ENCODE data around the gene PNPLA7. TPM values are rescaled to one million over a fixed set of nuclear protein-coding genes. Genes with fewer than 3 reads are reported as not detected.
"Not testable (repeated sequence)": the region's sequence is repeated elsewhere in the genome, so short reads cannot be mapped to it uniquely, and the experiment has no call there.

Gene PNPLA7
- total RNA-seq, 4 donors from 2014 or later = 0.61 to 3.4 (median 0.91) TPM

DNA sequence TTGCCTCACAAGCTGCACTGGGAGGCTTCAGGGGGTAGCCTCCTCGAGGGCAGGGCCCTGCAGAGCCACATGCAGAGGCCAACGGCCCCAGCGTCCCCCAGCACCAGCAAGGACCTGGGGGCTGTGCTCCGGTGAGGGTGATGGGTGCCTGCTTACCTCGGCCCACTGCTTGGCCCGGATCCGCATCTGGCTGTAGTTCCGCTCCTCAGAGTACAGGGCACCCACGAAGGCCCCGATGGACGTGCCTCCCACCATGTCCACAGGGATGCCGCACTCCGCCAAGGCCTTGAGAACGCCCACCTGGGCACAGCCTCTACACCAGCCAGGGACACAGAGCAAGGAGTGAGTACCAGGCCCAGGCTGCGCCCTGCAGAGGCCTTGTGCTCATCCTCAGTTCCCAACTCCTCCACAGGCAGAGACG is 83.0 kb downstream of the PNPLA7 start:
- DNase-seq = no peak
- Histone ChIP-seq H3K4me3 (no peak overlapping the region), H3K27ac (no peak overlapping the region), H3K36me3 (no peaks in the 10 kb centered on the region), H3K27me3 (peaks cover 0 to 4% (median 0%) of the 10 kb centered on the region in 4 donors), H3K9me3 (no peaks in the 10 kb centered on the region), H3K4me1 (peaks cover 0 to 2% (median 0%) of the 10 kb centered on the region in 3 donors)
- TF ChIP-seq POLR2A (IDR thresholded peaks at IDR 0.05) (no peak), CTCF (IDR thresholded peaks at IDR 0.05) (no peak)
- intact Hi-C loops (cut with DNase I) = no loop called here
- WGBS, 2 donors = 85% methylated on average over 10 of the region's 16 CpGs; no CpG with 5 or more reads in 1 of the 2 donors

DNA sequence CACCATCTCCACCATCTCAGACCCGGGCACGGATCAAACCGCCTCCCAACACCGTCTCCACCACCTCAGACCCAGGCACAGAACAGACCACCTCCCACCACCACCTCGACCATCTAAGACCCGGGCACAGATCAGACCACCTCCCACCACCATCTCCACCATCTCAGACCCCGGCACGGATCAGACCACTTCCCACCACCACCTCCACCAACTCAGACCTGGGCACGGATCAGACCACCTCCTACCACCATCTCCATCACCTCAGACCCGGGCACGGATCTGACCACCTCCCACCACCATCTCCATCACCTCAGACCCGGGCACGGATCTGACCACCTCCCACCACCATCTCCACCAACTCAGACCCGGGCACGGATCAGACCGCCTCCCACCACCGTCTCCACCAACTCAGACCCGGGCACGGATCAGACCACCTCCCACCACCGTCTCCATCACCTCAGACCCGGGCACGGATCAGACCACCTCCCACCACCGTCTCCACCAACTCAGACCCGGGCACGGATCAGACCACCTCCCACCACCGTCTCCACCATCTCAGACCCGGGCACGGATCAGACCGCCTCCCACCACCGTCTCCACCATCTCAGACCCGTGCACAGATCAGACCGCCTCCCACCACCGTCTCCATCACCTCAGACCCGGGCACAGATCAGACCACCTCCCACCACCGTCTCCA is 83.7 kb downstream of the PNPLA7 start:
- WGBS, 2 donors = 85 to 89% methylated on average over 28 to 29 of the region's 35 CpGs
- not testable (repeated sequence) for DNase-seq

GRCh38 chr9:137465720-137466388 is 84.3 kb downstream of the PNPLA7 start:
- intact Hi-C loops (cut with DNase I) = no loop called here
- TF ChIP-seq CTCF (IDR thresholded peaks at IDR 0.05) (no peak), POLR2A (IDR thresholded peaks at IDR 0.05) (no peak)
- no peaks in the 10 kb centered on the region for H3K9me3 ChIP-seq

More for the DNA sequence above, 83.7 kb downstream of the PNPLA7 start:
- H3K27me3 ChIP-seq; H3K4me1 ChIP-seq; H3K27ac ChIP-seq; H3K36me3 ChIP-seq; H3K4me3 ChIP-seq; H3K9me3 ChIP-seq; intact Hi-C loops (cut with DNase I): not testable (repeated sequence)

DNA sequence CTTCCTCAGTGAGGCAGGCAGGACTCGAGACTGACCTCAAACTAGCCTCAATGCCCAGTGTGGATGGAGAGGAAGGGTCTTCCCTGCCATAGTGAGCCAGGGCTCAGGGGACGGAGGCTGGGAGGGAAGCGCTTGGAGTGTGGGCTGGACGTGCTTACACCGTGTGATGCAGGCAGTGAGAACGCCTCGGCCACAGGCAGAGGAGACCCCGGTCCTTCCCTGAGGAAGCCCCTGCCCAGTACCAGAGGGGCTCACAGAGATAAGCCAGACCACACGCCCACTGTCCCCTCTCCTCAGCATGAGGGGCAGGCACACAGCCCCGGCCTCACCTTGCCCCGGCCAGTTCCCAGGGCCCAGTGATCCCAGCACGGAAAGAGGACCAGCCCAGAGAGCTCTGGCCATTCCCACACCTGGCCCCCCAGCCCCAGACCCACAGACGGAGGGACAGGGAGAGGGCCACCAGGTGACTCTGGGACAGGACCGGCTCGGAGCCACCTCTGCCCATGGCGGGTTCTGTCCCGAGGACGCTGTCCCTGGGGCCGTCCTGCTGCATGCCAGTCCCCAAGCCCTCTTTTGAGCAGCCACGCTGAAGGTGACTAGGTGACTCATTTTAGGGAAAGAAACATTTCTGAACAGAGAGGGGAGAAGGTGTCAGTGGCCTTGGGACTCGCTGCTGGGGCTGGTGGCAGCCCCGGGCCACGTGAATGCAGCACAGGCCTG is 85.0 kb downstream of the PNPLA7 start:
- intact Hi-C loops (cut with DNase I) = no loop called here
- DNase-seq = no peak

More at GRCh38 chr9:137465720-137466388, 84.3 kb downstream of the PNPLA7 start:
- H3K4me3 ChIP-seq = no peak overlapping the region
- peaks cover 0 to 5% (median 0%) of the 10 kb centered on the region in 4 donors for H3K27me3 ChIP-seq
- H3K36me3 ChIP-seq = no peaks in the 10 kb centered on the region
- H3K27ac ChIP-seq = no peak overlapping the region
- DNase-seq = no peak
- 82 to 86% methylated on average over 17 to 19 of the region's 23 CpGs for WGBS, 2 donors
- peaks cover 0 to 16% (median 4%) of the 10 kb centered on the region in 3 donors for H3K4me1 ChIP-seq

More for the DNA sequence above, 85.0 kb downstream of the PNPLA7 start:
- Histone ChIP-seq H3K9me3 (no peaks in the 10 kb centered on the region), H3K4me3 (no peak overlapping the region), H3K27ac (no peak overlapping the region), H3K27me3 (peaks cover 0 to 5% (median 0%) of the 10 kb centered on the region in 4 donors), H3K36me3 (no peaks in the 10 kb centered on the region), H3K4me1 (peaks cover 0 to 22% (median 5%) of the 10 kb centered on the region in 3 donors)
- no peak for TF ChIP-seq POLR2A (IDR thresholded peaks at IDR 0.05)
- TF ChIP-seq CTCF (IDR thresholded peaks at IDR 0.05) = no peak
- 79% methylated on average over 8 of the region's 23 CpGs; no CpG with 5 or more reads in 1 of the 2 donors for whole genome bisulfite sequencing, 2 donors
